Neural cell (in vitro differentiated cells): ENCODE results near the gene RUNX1. TPM values are rescaled to one million over a fixed set of nuclear protein-coding genes. Genes with fewer than 3 reads are reported as not detected.

Experiments used
- H2AFZ ChIP-seq: fragments of 200-600, 300-800 bp; sonication (generic), shearing (Covaris generic); 2 replicates; pipeline ENCODE4 v1.6.0; 2014; ENCODE audit warnings: low read depth, mild to moderate bottlenecking, antibody characterized with exemption, low read length, moderate library complexity
- H3F3A ChIP-seq: fragments of 200-600 bp; shearing (Covaris generic); 2 replicates; pipeline ENCODE4 v1.6.1; 2016; ENCODE audit warnings: mild to moderate bottlenecking, moderate library complexity, mixed read lengths, antibody characterized with exemption, low read length; ENCODE audit not compliant: insufficient read depth, poor library complexity, severe bottlenecking
- H3K27ac ChIP-seq: fragments of 200-600, 300-800 bp; sonication (generic), shearing (Covaris generic); 2 replicates; pipeline ENCODE4 v1.5.1; 2014; ENCODE audit warnings: mild to moderate bottlenecking, low read length, moderate library complexity
- H3K27me3 ChIP-seq: fragments of 300-800, 200-600 bp; sonication (generic), shearing (Covaris generic); 2 replicates; pipeline ENCODE4 v1.6.0; 2014; ENCODE audit warnings: mild to moderate bottlenecking, low read depth, low read length, moderate library complexity; ENCODE audit not compliant: insufficient read depth
- H3K36me3 ChIP-seq: fragments of 300-800, 200-600 bp; sonication (generic), shearing (Covaris generic); 2 replicates; pipeline ENCODE4 v1.5.1; 2014; ENCODE audit warnings: mild to moderate bottlenecking, antibody characterized with exemption, low read length, moderate library complexity; ENCODE audit not compliant: insufficient read depth
- H3K4me2 ChIP-seq: fragments of 300-800, 200-600 bp; sonication (generic), shearing (Covaris generic); 2 replicates; pipeline ENCODE4 v1.6.0; 2014; ENCODE audit warnings: mild to moderate bottlenecking, low read length
- H3K4me3 ChIP-seq: fragments of 300-800, 200-600 bp; sonication (generic), shearing (Covaris generic); 2 replicates; pipeline ENCODE4 v1.5.1; 2014; ENCODE audit warnings: mild to moderate bottlenecking, low read length, moderate library complexity
- H3K79me2 ChIP-seq: fragments of 200-600 bp; shearing (Covaris generic); replicated peaks from 2 replicates; pipeline ENCODE4 v1.6.0; 2014; ENCODE audit warnings: mild to moderate bottlenecking, low read length, moderate library complexity; ENCODE audit not compliant: insufficient read depth
- H3K9ac ChIP-seq: fragments of 300-800, 200-600 bp; sonication (generic), shearing (Covaris generic); 2 replicates; pipeline ENCODE4 v1.6.1; 2016; ENCODE audit warnings: mild to moderate bottlenecking, low read length, mixed read lengths
- H3K9me2 ChIP-seq: fragments of 200-600 bp; shearing (Covaris generic); 2 replicates; pipeline ENCODE4 v1.6.1; 2016; ENCODE audit warnings: mild to moderate bottlenecking, low read length, mixed read lengths; ENCODE audit not compliant: insufficient read depth
- H3K9me3 ChIP-seq: fragments of 200-600, 300-800 bp; sonication (generic), shearing (Covaris generic); 2 replicates; pipeline ENCODE4 v1.6.1; 2016; ENCODE audit warnings: mild to moderate bottlenecking, mixed run types, low read length, moderate library complexity, mixed read lengths
- H4K20me1 ChIP-seq: fragments of 200-600 bp; shearing (Covaris generic); 2 replicates; pipeline ENCODE4 v1.6.1; 2016; ENCODE audit warnings: mild to moderate bottlenecking, mixed run types; ENCODE audit not compliant: insufficient read depth
- EP300 ChIP-seq: fragments of 450-650 bp; conservative IDR thresholded peaks from 2 replicates; pipeline ENCODE4 v1.6.1; 2014; ENCODE audit warnings: antibody characterized with exemption, mild to moderate bottlenecking, moderate library complexity; ENCODE audit not compliant: poor library complexity, severe bottlenecking
- EZH2 ChIP-seq: fragments of 200-600, 300-800 bp; shearing (Covaris generic), sonication (generic); IDR thresholded peaks from 2 replicates; pipeline ENCODE4 v1.6.1; 2014; ENCODE audit warnings: antibody characterized with exemption, low read length, borderline replicate concordance, mild to moderate bottlenecking; ENCODE audit not compliant: insufficient read depth, poor library complexity, severe bottlenecking
- MXI1 ChIP-seq: fragments of 450-650 bp; conservative IDR thresholded peaks from 2 replicates; pipeline ENCODE4 v1.6.1; 2014; ENCODE audit warnings: antibody characterized with exemption, mild to moderate bottlenecking; ENCODE audit not compliant: poor library complexity, severe bottlenecking
- POLR2AphosphoS5 ChIP-seq: IDR thresholded peaks from 2 replicates; pipeline ENCODE4 v1.6.1; 2012
- RAD21 ChIP-seq: fragments of 450-650 bp; conservative IDR thresholded peaks from 2 replicates; pipeline ENCODE4 v1.6.1; 2014; ENCODE audit warnings: antibody characterized with exemption, mild to moderate bottlenecking, moderate library complexity
- SMC3 ChIP-seq: fragments of 450-650 bp; conservative IDR thresholded peaks from 2 replicates; pipeline ENCODE4 v1.6.1; 2014; ENCODE audit warnings: antibody characterized with exemption, mild to moderate bottlenecking, moderate library complexity; ENCODE audit not compliant: poor library complexity
- TAF1 ChIP-seq: IDR thresholded peaks from 2 replicates; pipeline ENCODE4 v1.6.1; 2012; ENCODE audit warnings: low read depth
- polyA plus RNA-seq: library from polyadenylated mRNA; depleted of rRNA; stranded (reverse); fragments of >200 nt; gene quantifications from 2 replicates; pipeline ENCODE4 v1.2.3, GENCODE V29; 2014
- TF ChIP-seq, protein P1 (sequence below): IDR thresholded peaks from 2 replicates; pipeline ENCODE4 v1.6.1; 2012; ENCODE audit warnings: borderline replicate concordance
- TF ChIP-seq, protein P2 (sequence below): fragments of 450-650 bp; IDR thresholded peaks from 2 replicates; pipeline ENCODE4 v1.5.1; 2014; ENCODE audit warnings: antibody characterized with exemption, mild to moderate bottlenecking, moderate library complexity; ENCODE audit not compliant: poor library complexity, severe bottlenecking

RUNX1 gene
- polyA plus RNA-seq, 1 donor from 2014 or later: not detected

DNA sequence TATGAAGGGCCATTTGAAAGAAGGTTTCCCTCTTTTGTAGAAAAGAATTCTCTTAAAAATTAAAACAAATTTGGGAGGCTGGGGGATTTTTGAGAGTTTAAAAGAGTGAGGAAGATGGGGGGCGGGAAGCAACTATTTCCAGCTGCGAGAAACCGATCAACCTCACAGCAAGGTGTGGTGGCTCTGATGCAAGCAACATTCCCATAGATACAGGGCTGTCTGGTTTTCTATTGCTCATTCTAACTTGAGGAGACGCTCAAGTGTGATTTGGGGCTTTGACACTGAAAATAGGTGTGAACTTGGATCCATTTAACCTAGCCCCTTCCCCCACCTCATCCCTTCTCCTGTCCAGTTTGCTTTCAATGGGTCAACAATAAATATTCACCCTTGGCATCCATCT is 7.2 kb downstream of the RUNX1 start:
- Histone ChIP-seq H2AFZ (no peak overlapping the region), H3K27ac (no peak overlapping the region), H3K4me3 (no peak overlapping the region), H3K27me3 (no peaks in the 10 kb centered on the region), H3K79me2 (no peaks in the 10 kb centered on the region), H3K4me2 (no peak overlapping the region), H3K36me3 (no peaks in the 10 kb centered on the region), H3K9me2 (no peaks in the 10 kb centered on the region), H3K9me3 (no peaks in the 10 kb centered on the region), H3K9ac (no peak overlapping the region), H3F3A (no peaks in the 10 kb centered on the region), H4K20me1 (no peaks in the 10 kb centered on the region)
- TF ChIP-seq POLR2AphosphoS5: no peak
- TF ChIP-seq SMC3: no peak
- TF ChIP-seq, protein P1, sequence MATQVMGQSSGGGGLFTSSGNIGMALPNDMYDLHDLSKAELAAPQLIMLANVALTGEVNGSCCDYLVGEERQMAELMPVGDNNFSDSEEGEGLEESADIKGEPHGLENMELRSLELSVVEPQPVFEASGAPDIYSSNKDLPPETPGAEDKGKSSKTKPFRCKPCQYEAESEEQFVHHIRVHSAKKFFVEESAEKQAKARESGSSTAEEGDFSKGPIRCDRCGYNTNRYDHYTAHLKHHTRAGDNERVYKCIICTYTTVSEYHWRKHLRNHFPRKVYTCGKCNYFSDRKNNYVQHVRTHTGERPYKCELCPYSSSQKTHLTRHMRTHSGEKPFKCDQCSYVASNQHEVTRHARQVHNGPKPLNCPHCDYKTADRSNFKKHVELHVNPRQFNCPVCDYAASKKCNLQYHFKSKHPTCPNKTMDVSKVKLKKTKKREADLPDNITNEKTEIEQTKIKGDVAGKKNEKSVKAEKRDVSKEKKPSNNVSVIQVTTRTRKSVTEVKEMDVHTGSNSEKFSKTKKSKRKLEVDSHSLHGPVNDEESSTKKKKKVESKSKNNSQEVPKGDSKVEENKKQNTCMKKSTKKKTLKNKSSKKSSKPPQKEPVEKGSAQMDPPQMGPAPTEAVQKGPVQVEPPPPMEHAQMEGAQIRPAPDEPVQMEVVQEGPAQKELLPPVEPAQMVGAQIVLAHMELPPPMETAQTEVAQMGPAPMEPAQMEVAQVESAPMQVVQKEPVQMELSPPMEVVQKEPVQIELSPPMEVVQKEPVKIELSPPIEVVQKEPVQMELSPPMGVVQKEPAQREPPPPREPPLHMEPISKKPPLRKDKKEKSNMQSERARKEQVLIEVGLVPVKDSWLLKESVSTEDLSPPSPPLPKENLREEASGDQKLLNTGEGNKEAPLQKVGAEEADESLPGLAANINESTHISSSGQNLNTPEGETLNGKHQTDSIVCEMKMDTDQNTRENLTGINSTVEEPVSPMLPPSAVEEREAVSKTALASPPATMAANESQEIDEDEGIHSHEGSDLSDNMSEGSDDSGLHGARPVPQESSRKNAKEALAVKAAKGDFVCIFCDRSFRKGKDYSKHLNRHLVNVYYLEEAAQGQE: no peak
- no peak for TF ChIP-seq TAF1
- TF ChIP-seq MXI1: no peak
- no peak for TF ChIP-seq EZH2
- TF ChIP-seq RAD21: no peak

DNA sequence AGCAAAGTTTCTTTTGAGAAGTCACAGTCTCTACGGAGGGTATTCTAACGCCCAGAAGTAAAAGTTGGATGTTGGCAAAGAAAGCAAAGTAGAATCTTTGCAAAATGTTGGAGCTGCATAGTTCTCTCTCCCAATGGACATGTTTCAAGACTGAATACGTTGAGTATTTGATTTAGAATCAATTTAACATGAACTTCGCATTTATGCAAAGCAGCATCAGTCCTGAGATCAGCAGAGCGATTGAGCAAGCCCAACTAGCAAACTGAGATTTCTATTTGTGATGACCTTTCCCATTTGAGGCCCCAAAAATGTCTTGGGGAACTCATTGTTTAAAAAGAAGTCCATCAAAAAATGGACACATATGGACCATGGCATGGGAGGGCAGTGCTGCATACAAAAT is 8.0 kb downstream of the RUNX1 start:
- H3K27ac ChIP-seq: no peak overlapping the region
- no peaks in the 10 kb centered on the region for H3K9me2 ChIP-seq
- no peaks in the 10 kb centered on the region for H3K9me3 ChIP-seq
- H3K79me2 ChIP-seq: no peaks in the 10 kb centered on the region
- H3K9ac ChIP-seq: no peak overlapping the region
- TF ChIP-seq SMC3 (no peak), POLR2AphosphoS5 (no peak), TAF1 (no peak), MXI1 (no peak), RAD21 (no peak), EP300 (no peak), EZH2 (no peak)
- TF ChIP-seq, protein P1: no peak
- TF ChIP-seq, protein P2, sequence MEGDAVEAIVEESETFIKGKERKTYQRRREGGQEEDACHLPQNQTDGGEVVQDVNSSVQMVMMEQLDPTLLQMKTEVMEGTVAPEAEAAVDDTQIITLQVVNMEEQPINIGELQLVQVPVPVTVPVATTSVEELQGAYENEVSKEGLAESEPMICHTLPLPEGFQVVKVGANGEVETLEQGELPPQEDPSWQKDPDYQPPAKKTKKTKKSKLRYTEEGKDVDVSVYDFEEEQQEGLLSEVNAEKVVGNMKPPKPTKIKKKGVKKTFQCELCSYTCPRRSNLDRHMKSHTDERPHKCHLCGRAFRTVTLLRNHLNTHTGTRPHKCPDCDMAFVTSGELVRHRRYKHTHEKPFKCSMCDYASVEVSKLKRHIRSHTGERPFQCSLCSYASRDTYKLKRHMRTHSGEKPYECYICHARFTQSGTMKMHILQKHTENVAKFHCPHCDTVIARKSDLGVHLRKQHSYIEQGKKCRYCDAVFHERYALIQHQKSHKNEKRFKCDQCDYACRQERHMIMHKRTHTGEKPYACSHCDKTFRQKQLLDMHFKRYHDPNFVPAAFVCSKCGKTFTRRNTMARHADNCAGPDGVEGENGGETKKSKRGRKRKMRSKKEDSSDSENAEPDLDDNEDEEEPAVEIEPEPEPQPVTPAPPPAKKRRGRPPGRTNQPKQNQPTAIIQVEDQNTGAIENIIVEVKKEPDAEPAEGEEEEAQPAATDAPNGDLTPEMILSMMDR: no peak
- no peaks in the 10 kb centered on the region for H4K20me1 ChIP-seq
- no peak overlapping the region for H3K4me2 ChIP-seq
- H2AFZ ChIP-seq: no peak overlapping the region
- no peaks in the 10 kb centered on the region for H3K27me3 ChIP-seq
- H3K36me3 ChIP-seq: no peaks in the 10 kb centered on the region
- no peak overlapping the region for H3K4me3 ChIP-seq
- no peaks in the 10 kb centered on the region for H3F3A ChIP-seq
